Measurements from ENCODE around the gene IRF3.

DNA sequence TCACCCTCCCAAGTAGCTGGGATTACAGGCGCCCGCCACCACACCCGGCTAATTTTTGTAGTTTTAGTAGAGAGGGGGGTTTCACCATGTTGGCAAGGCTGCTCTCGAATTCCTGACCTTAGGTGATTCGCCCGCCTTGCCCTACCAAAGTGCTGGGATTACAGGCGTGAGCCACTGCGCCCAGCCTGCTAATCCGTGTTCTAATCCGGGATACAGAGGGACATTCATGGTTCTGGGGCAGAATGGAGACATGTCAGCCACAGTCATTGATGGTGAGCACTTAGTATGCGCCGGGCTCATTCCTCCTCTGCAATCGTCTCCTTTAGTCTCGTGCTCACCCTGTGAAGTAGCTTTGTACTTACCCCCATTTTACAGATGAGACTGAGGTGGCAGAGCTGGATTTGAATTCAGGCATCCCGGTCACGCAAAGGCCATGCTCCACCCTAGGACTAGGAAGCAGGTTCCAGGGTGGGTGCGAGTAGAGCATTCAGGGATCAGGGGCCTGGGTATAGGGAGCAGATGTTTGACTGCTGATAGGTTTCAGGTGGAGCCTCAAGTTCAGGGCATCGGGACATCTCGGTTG, 34.0 kb downstream of the IRF3 start:
- TF ChIP-seq POLR2AphosphoS5 (IDR thresholded peaks at IDR 0.05) (no peak), POLR2A (IDR thresholded peaks at IDR 0.05) (no peak), EP300 (IDR thresholded peaks at IDR 0.05) (no peak)
- TF ChIP-seq, protein P1, sequence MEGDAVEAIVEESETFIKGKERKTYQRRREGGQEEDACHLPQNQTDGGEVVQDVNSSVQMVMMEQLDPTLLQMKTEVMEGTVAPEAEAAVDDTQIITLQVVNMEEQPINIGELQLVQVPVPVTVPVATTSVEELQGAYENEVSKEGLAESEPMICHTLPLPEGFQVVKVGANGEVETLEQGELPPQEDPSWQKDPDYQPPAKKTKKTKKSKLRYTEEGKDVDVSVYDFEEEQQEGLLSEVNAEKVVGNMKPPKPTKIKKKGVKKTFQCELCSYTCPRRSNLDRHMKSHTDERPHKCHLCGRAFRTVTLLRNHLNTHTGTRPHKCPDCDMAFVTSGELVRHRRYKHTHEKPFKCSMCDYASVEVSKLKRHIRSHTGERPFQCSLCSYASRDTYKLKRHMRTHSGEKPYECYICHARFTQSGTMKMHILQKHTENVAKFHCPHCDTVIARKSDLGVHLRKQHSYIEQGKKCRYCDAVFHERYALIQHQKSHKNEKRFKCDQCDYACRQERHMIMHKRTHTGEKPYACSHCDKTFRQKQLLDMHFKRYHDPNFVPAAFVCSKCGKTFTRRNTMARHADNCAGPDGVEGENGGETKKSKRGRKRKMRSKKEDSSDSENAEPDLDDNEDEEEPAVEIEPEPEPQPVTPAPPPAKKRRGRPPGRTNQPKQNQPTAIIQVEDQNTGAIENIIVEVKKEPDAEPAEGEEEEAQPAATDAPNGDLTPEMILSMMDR (IDR thresholded peaks at IDR 0.05), result no peak
